Astrocyte of the spinal cord (primary cell): Measurements from ENCODE around the gene SLC46A2.

ENCODE experiments used
- DNase-seq: peaks from one replicate; pipeline ENCODE4 v3.0.0; 2011; ENCODE audit warnings: low read depth, low spot score
- H3K4me3 ChIP-seq: 2 replicates; pipeline ENCODE4 v1.5.1; 2011; ENCODE audit warnings: low read depth, mild to moderate bottlenecking, low read length, moderate library complexity
- in situ Hi-C: cut with HindIII; loops from 2 replicates; pipeline ENCODE4 v1.10.0; 2017; ENCODE audit warnings: low sequenced_read_pairs
- TF ChIP-seq, protein P1 (sequence below): IDR thresholded peaks from 2 replicates; pipeline ENCODE4 v1.5.1; 2012; ENCODE audit warnings: low read depth, mild to moderate bottlenecking, low read length, inconsistent platforms

Gene SLC46A2

GRCh38 chr9:112891521-112891920, 845 bp upstream of the SLC46A2 start:
- in situ Hi-C loops = no loop called here

GRCh38 chr9:112887381-112887780, 3.3 kb downstream of the SLC46A2 start:
- in situ Hi-C loops = no loop called here
- no peak for DNase-seq

More at GRCh38 chr9:112891521-112891920, 845 bp upstream of the SLC46A2 start:
- H3K4me3 ChIP-seq = no peak overlapping the region
- no peak for DNase-seq
- TF ChIP-seq, protein P1, sequence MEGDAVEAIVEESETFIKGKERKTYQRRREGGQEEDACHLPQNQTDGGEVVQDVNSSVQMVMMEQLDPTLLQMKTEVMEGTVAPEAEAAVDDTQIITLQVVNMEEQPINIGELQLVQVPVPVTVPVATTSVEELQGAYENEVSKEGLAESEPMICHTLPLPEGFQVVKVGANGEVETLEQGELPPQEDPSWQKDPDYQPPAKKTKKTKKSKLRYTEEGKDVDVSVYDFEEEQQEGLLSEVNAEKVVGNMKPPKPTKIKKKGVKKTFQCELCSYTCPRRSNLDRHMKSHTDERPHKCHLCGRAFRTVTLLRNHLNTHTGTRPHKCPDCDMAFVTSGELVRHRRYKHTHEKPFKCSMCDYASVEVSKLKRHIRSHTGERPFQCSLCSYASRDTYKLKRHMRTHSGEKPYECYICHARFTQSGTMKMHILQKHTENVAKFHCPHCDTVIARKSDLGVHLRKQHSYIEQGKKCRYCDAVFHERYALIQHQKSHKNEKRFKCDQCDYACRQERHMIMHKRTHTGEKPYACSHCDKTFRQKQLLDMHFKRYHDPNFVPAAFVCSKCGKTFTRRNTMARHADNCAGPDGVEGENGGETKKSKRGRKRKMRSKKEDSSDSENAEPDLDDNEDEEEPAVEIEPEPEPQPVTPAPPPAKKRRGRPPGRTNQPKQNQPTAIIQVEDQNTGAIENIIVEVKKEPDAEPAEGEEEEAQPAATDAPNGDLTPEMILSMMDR = no peak

GRCh38 chr9:112886351-112886750, 4.3 kb downstream of the SLC46A2 start:
- in situ Hi-C loops = no loop called here
- TF ChIP-seq, protein P1 = no peak
- no peak for DNase-seq
- H3K4me3 ChIP-seq = no peak overlapping the region

More at GRCh38 chr9:112887381-112887780, 3.3 kb downstream of the SLC46A2 start:
- no peak overlapping the region for H3K4me3 ChIP-seq
- TF ChIP-seq, protein P1 = no peak

DNA sequence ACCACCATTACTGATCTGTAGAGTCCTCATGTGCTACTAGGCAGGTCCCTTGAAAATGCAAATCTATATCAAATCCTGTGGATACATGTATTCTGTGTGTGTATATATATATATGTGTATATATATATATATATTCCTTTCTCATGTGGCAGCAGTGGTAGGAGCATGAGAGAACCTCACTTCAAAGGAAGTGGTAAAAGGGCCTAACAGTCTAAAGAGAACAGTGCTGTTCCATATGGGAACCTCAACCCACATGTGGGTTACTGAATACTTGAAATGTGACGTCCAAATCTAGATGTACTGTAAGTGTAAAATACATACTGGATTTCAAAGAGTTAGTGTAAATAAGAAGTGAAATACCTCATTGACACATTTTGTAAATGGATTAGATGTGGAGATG, 5.4 kb downstream of the SLC46A2 start:
- no peak for DNase-seq
- no peak overlapping the region for H3K4me3 ChIP-seq
- TF ChIP-seq, protein P1 = no peak
- in situ Hi-C loops = no loop called here

- H3K4me3 ChIP-seq = no peak overlapping the region
- in situ Hi-C loops = no loop called here
- no peak for DNase-seq
- TF ChIP-seq, protein P1 = no peak
Observed at GRCh38 chr9:112884721-112885120, 6.0 kb downstream of the SLC46A2 start.

DNA sequence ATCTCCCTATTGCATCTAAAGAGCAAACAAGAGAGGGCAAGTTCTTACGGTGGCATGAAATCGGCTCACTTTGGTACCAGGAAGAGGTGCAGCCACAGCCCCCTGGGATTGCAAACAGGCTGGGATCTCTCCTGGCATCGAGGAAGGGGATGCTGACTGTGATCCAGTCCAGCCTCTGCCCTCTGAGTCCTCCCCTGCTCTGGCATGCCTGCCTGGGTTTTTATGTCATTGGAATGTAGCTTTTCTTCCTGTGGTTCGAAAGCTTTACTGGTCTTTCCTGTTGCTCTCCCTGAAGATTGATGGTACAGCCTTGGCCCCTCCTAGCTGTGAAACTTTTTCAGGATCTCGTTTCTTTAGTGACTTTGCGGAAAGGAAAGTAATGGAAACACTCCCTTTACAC, 6.6 kb downstream of the SLC46A2 start:
- peak; percentile 36 for DNase-seq
- TF ChIP-seq, protein P1 = no peak
- in situ Hi-C loops = no loop called here
- no peak overlapping the region for H3K4me3 ChIP-seq

DNA sequence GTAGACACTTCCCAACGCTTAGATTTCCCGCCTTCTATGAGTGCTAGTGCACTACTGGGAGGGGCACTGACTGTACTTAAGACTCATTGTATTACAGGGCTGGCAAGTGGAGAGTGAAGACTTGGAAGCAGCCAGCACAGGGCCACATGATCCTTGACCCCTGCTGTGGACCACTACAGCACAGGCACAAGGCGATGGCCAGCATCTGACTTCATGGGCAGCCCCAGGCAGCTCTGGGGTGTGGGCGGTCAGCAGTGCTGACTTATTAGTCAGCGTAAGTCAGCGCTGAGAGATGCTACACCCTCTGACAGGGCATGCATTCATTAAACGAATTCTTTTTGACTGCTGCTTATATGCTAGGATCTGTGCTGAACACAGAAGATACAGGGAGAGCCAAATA, 9.3 kb downstream of the SLC46A2 start:
- in situ Hi-C loops = no loop called here
- no peak overlapping the region for H3K4me3 ChIP-seq
- TF ChIP-seq, protein P1 = no peak
- peak; percentile 74 for DNase-seq
